ENCODE measurements around the gene PHKB. TPM values are rescaled to one million over a fixed set of nuclear protein-coding genes. Genes with fewer than 3 reads are reported as not detected.

Gene PHKB
- total and polyA plus RNA-seq, 2 experiments from 2014 or later: 31.3 to 52.0 TPM

DNA sequence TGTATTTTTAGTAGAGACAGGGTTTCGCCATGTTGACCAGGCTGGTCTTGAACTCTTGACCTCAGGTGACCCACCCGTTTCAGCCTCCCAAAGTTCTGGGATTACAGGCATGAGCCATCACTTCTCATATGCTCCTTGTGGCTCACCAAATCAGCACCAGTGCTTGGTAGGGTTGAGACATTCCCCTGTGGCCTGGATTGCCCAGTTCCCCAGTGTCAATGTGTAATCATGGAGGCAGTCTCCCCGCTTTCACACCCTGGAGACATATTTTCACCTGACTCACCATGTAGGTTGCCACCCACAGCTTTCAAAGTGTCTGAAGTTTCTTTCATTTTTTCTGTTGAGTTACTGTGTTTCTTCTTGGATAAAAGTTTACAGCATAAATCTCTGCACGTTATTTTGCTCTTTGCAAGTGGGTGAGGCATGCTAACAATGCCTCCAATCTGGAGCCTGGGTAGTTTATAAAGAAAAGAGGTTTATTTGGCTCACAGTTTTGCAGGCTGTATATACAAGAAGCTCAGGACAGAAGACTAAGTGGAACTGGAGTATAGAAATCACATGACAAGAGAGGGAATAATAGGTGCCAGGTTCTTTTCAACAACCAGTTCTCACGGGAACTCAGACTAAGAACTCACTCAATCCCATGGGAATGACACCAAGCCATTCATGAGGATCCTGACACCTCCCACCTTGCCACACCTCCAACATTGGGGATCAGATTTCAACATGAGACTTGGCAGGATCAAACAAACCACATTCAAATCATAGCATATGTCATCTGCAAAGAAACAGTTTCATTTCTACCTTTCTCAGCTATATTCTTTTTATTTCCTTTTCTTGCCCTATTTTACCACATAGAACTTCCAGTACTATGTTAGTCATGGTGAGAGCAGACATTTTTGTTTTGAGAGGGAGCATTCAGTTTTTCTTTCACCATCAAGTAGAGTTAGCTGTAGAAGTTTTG is 113.2 kb downstream of the PHKB start:
- H3K9me3 ChIP-seq (ENCODE audit: low read depth): no peaks in the 10 kb centered on the region
- H3K4me2 ChIP-seq (ENCODE audit: unreplicated experiment): peak overlapping the region; percentile 10
- H2AFZ ChIP-seq: no peak overlapping the region
- H3F3A ChIP-seq (ENCODE audit: insufficient read depth): peaks cover 16% of the 10 kb centered on the region
- H3K9me2 ChIP-seq (ENCODE audit: insufficient read depth): no peaks in the 10 kb centered on the region
- DNase-seq: peak; percentile 71
- peak overlapping the region; percentile 38 for H3K27ac ChIP-seq
- 55 to 65% methylated on average over 4 to 5 of the region's 5 CpGs for WGBS, 2 experiments (ENCODE audit: low coverage in 1 of 2, low lambda C conversion rate in 2 of 2, missing lambda C conversion rate in 2 of 2)
- no peaks in the 10 kb centered on the region for H3K79me2 ChIP-seq (ENCODE audit: insufficient read depth)
- TF ChIP-seq EZH2 (IDR thresholded peaks at IDR 0.05; ENCODE audit: insufficient read depth, poor library complexity, severe bottlenecking): no peak
- no peak for TF ChIP-seq EZH2phosphoT487 (IDR thresholded peaks at IDR 0.05; ENCODE audit: insufficient read depth, low read depth)
- H3K36me3 ChIP-seq (ENCODE audit: low read depth): no peaks in the 10 kb centered on the region
- H4K20me1 ChIP-seq (ENCODE audit: insufficient read depth): no peaks in the 10 kb centered on the region
- in situ Hi-C loops (cut with MboI): no loop called here
- no peak overlapping the region for H3K4me3 ChIP-seq
- peaks cover 14% of the 10 kb centered on the region for H3K4me1 ChIP-seq (ENCODE audit: insufficient read depth)
- H3K27me3 ChIP-seq (replicated peaks; ENCODE audit: insufficient read depth): no peaks in the 10 kb centered on the region
- no peak overlapping the region for H3K9ac ChIP-seq

DNA sequence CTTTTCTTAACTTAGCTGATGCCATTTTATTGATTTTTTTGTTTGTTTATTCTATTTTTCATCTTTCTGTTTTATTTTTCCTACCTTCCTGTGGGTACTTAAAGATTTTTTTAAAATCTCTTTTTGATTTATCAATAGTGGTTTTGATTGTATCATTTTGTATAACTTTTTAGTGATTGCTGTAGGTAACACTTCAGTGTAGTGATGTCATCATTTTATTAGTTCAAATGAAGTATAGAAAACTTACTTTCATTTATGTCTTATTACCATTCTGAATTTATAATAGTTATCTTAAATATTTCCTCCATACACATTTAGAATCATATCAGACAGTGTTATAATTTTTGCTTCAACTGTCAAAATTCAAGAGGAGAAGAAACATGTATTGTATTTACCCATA is 115.9 kb downstream of the PHKB start:
- H3K36me3 ChIP-seq (ENCODE audit: low read depth): no peaks in the 10 kb centered on the region
- H3K27me3 ChIP-seq (replicated peaks; ENCODE audit: insufficient read depth): no peaks in the 10 kb centered on the region
- peaks cover 16% of the 10 kb centered on the region for H3F3A ChIP-seq (ENCODE audit: insufficient read depth)
- TF ChIP-seq EZH2phosphoT487 (IDR thresholded peaks at IDR 0.05; ENCODE audit: insufficient read depth, low read depth) (no peak), EZH2 (IDR thresholded peaks at IDR 0.05; ENCODE audit: insufficient read depth, poor library complexity, severe bottlenecking) (no peak)
- in situ Hi-C loops (cut with MboI): no loop called here
- H3K4me1 ChIP-seq (ENCODE audit: insufficient read depth): peaks cover 14% of the 10 kb centered on the region
- no peak overlapping the region for H3K27ac ChIP-seq
- H3K4me3 ChIP-seq: no peak overlapping the region
- H3K4me2 ChIP-seq (ENCODE audit: unreplicated experiment): no peak overlapping the region
- DNase-seq: no peak
- H2AFZ ChIP-seq: no peak overlapping the region
- no peaks in the 10 kb centered on the region for H3K79me2 ChIP-seq (ENCODE audit: insufficient read depth)
- no peaks in the 10 kb centered on the region for H4K20me1 ChIP-seq (ENCODE audit: insufficient read depth)
- H3K9me2 ChIP-seq (ENCODE audit: insufficient read depth): no peaks in the 10 kb centered on the region
- H3K9ac ChIP-seq: no peak overlapping the region
- no peaks in the 10 kb centered on the region for H3K9me3 ChIP-seq (ENCODE audit: low read depth)

- no peaks in the 10 kb centered on the region for H3K9me2 ChIP-seq (ENCODE audit: insufficient read depth)
- H3K9ac ChIP-seq: no peak overlapping the region
- peaks cover 16% of the 10 kb centered on the region for H3F3A ChIP-seq (ENCODE audit: insufficient read depth)
- no peaks in the 10 kb centered on the region for H4K20me1 ChIP-seq (ENCODE audit: insufficient read depth)
- H3K9me3 ChIP-seq (ENCODE audit: low read depth): no peaks in the 10 kb centered on the region
- WGBS, 2 experiments (ENCODE audit: low coverage in 1 of 2, low lambda C conversion rate in 2 of 2, missing lambda C conversion rate in 2 of 2): 99 to 100% methylated on average over 3 of the region's 3 CpGs
- TF ChIP-seq EZH2phosphoT487 (IDR thresholded peaks at IDR 0.05; ENCODE audit: insufficient read depth, low read depth) (no peak), EZH2 (IDR thresholded peaks at IDR 0.05; ENCODE audit: insufficient read depth, poor library complexity, severe bottlenecking) (no peak)
- H3K27ac ChIP-seq: no peak overlapping the region
- no peak overlapping the region for H3K4me2 ChIP-seq (ENCODE audit: unreplicated experiment)
- no peak for DNase-seq
- no peaks in the 10 kb centered on the region for H3K27me3 ChIP-seq (replicated peaks; ENCODE audit: insufficient read depth)
- H3K4me3 ChIP-seq: no peak overlapping the region
- H3K36me3 ChIP-seq (ENCODE audit: low read depth): no peaks in the 10 kb centered on the region
- no peak overlapping the region for H2AFZ ChIP-seq
- in situ Hi-C loops (cut with MboI): no loop called here
- no peaks in the 10 kb centered on the region for H3K79me2 ChIP-seq (ENCODE audit: insufficient read depth)
- H3K4me1 ChIP-seq (ENCODE audit: insufficient read depth): peaks cover 14% of the 10 kb centered on the region
Measured at GRCh38 chr16:47578033-47578432, 116.9 kb downstream of the PHKB start.

GRCh38 chr16:47578573-47578972 is 117.4 kb downstream of the PHKB start:
- no peaks in the 10 kb centered on the region for H4K20me1 ChIP-seq (ENCODE audit: insufficient read depth)
- TF ChIP-seq EZH2phosphoT487 (IDR thresholded peaks at IDR 0.05; ENCODE audit: insufficient read depth, low read depth) (no peak), EZH2 (IDR thresholded peaks at IDR 0.05; ENCODE audit: insufficient read depth, poor library complexity, severe bottlenecking) (no peak)
- no peak overlapping the region for H3K9ac ChIP-seq
- no peaks in the 10 kb centered on the region for H3K9me3 ChIP-seq (ENCODE audit: low read depth)
- no peak overlapping the region for H2AFZ ChIP-seq
- no peaks in the 10 kb centered on the region for H3K36me3 ChIP-seq (ENCODE audit: low read depth)
- H3K9me2 ChIP-seq (ENCODE audit: insufficient read depth): no peaks in the 10 kb centered on the region
- H3K27ac ChIP-seq: no peak overlapping the region
- no peak overlapping the region for H3K4me2 ChIP-seq (ENCODE audit: unreplicated experiment)
- H3K27me3 ChIP-seq (replicated peaks; ENCODE audit: insufficient read depth): no peaks in the 10 kb centered on the region
- DNase-seq: peak; percentile 31
- peaks cover 16% of the 10 kb centered on the region for H3F3A ChIP-seq (ENCODE audit: insufficient read depth)
- in situ Hi-C loops (cut with MboI): no loop called here
- no peaks in the 10 kb centered on the region for H3K79me2 ChIP-seq (ENCODE audit: insufficient read depth)
- 43 to 60% methylated on average over 1 of the region's 1 CpG for WGBS, 2 experiments (ENCODE audit: low coverage in 1 of 2, low lambda C conversion rate in 2 of 2, missing lambda C conversion rate in 2 of 2)
- no peak overlapping the region for H3K4me3 ChIP-seq
- peaks cover 13% of the 10 kb centered on the region for H3K4me1 ChIP-seq (ENCODE audit: insufficient read depth)

All from GM23248 (cell line).